CD4-positive, alpha-beta T cell treated with Interleukin-17A for 4 hours (primary cell): ENCODE results near the gene TRPV6.

Experiments
- DNase-seq: peaks from one replicate; pipeline ENCODE4 v3.0.0-alpha.2; 2020; ENCODE audit warnings: mixed read lengths

The TRPV6 gene

DNA sequence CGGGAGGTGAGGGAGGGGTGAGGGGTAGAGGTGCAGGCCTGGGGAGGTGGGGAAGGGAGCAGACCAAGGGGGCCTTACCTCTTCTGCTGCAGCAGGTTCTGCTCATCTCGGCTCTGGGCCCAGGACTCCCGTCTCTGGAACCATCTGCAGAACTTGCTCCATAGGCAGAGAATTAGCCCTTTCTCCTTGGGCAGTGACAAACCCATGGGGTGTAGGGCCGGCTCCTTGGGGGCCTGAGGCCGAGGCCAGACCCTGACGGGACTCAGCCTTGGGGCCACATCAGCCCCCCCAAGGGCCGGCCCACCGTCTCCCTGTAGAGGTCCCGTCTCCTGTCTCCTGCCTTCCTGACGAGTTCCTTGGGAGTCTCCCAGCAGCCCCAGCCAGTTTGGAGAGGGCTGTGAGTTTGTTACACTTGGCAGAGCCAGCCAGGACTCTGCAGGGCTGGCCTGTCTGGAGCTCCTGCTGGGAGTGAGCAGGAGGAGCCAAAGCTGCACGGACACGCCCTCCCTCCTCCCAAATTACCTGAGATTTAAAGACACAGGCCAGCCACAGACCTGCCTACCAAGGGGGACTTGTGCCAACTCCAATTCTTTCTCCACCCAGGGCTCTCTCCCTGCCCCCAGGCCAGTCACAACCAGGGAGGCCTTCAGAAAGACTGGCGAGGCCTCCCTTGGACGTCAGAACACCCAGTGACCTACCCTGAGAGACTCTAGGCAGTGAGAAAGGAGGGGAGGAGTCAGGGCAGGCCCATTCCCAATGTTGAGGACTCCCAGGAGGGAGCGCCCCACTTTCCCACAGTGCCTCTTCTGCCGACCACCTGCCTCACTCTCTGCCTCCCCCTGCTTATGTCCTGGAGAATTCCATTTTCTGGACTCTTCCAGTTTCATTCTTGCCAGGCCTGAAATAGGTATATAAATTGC lies at the start of gene TRPV6:
Gene TRPV6, minus strand, starts transcription at position 435 of the 920 bp plus-strand sequence.
- no peak for DNase-seq

GRCh38 chr7:142934056-142934455 lies 48.5 kb upstream of the TRPV6 start:
- no peak for DNase-seq

- DNase-seq, result no peak
Observed at GRCh38 chr7:142933624-142934023, 48.1 kb upstream of the TRPV6 start, which contains the start of gene TRPV5. TRPV5 (minus strand) TSS chr7:142933746; CDS start chr7:142933459, 287 bp downstream.

GRCh38 chr7:142933092-142933475 lies 47.5 kb upstream of the TRPV6 start:
- DNase-seq, result no peak

- DNase-seq, result no peak
Observed at GRCh38 chr7:142932386-142933091, 47.0 kb upstream of the TRPV6 start.

DNA sequence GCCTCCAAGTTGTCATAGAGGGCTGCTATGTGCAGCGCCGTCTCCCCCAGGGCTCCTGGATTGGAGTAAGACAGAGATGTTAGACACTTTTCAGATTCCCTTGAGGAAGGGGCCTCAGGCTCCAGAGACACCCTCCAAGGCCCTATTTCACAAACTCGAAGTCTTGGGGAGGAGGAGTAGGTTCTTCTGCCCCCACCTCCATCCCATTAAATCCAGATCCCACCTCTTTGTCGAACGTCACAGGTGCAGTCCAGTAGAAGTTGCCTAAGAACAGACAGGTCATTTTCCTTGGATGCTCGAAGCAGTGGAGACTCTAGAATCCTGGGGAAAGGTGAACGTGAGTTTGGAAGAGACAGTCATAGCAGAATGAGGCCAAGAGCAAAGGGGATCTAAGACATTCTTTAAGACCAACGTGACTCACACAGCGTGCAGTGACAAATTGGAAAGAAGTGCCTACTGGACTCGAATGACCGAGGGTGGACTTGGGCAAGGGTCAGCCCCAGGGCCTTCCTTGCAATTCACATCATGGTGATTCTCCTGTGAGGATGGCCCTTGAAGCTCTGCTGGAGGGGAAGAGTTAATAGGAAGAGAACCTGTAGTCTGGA lies 44.7 kb upstream of the TRPV6 start:
- DNase-seq, result no peak

GRCh38 chr7:142927949-142928348 lies 42.4 kb upstream of the TRPV6 start:
- no peak for DNase-seq

DNA sequence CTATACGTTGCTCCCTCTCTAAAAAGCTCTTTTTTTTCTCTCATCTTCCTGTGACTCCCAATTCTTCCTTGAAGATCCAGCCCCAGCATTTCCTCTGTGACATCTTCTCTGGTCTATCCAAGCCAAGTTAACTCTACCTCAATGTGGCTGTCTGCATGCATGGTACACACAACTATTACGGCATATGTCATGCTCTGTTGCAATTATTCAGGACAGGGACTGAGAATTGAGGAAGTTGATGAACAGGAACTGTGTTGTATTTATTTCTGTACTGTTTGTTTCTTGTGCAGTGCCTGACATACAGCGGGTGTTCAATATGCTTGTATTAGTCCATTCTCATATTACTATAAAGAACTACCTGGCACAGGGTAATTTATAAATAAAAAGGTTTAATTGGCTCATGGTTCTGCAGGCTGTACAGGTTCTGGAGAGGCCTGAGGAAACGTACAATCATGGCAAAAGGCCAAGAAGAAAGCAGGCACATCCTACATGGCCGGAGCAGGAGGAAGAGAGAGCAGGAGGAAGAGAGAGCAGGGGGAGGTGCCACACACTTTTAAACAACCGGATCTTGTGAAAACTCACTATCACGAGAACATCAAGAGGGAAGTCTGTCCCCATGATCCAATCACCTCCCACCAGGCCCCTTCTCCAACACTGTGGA lies 41.7 kb upstream of the TRPV6 start:
- DNase-seq, result no peak

DNA sequence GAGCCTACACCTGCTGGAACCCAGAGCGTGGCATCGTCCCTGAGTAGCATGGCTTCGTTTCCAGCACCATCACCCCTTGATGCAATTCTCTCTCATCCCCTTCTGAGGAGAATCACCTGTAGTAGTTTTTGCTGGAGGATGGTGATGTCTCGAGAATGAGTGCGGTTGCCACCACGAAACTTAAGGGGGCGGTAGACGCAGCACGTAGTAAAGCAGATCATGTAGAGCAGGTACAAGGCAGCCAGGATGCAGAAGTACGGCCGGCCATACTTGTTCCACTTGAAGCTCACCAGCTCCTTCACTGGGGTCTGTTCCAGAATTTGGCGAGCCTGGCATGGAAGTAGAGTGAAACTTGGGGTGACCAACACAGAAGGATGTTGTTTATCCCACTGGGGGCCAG lies 39.9 kb upstream of the TRPV6 start:
- no peak for DNase-seq

GRCh38 chr7:142923391-142923790 lies 37.8 kb upstream of the TRPV6 start:
- no peak for DNase-seq

DNA sequence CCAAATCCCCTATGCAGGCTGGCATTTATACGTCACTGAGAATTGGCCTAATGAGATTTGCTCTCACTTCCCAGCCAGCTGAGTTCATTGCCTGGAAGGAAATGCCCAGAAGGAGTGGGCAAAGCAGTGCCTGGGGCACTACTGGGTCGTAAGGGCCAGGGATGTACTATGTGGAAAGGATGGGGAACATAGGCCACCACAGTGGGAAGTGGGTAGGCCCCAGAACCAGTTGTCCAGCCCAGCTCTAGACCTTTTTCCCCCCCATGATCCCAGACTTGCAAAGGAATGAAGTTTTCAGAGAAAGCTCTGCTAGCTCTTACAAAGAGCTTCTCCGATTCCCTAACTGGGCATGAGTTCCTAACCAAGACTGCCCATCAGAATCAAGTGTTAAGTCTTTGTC lies 34.1 kb upstream of the TRPV6 start:
- DNase-seq, result no peak

DNA sequence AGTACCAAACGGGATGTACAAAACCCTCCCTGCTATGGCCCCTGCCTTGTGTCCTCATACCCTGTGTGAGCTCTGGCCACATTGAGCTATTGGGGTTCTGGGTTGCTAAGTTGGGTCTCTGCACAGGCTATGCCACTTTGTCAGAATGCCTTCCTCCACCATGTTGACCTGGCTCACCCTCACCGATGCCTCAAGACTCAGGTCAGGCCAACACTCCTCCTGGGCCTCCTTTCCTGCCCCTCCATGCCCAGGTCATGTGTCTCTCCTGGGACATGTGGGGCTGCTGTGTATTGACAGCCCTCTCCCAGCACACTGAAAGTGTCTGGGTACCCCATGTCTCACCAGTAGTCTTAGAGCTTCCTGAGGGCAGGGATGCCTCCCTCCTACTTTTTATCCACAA lies 33.4 kb upstream of the TRPV6 start:
- no peak for DNase-seq

- DNase-seq, result no peak
Observed at GRCh38 chr7:142917447-142917846, 31.9 kb upstream of the TRPV6 start.

- DNase-seq, result no peak
Observed at GRCh38 chr7:142916508-142916907, 31.0 kb upstream of the TRPV6 start.

- no peak for DNase-seq
Observed at GRCh38 chr7:142915315-142915714, 29.8 kb upstream of the TRPV6 start.

DNA sequence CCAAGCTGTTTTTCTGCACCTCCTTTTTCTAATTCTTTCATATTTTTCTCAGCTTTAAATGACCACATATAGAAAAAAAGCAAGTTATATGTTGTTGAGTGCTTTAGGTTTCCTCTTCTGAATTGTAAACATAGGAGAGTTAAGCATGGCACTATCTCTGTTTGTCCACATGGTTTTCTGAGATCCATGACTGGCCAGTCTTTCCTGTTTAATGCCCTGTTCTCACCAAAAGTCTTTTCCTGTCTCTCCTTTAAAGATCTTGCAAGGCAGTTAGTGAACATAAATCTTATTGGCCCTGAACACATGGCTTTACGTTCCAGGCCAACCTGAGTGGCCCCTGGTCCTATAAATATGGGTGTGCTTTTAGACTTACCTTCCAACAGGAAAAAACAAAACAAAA lies 28.6 kb upstream of the TRPV6 start:
- no peak for DNase-seq

DNA sequence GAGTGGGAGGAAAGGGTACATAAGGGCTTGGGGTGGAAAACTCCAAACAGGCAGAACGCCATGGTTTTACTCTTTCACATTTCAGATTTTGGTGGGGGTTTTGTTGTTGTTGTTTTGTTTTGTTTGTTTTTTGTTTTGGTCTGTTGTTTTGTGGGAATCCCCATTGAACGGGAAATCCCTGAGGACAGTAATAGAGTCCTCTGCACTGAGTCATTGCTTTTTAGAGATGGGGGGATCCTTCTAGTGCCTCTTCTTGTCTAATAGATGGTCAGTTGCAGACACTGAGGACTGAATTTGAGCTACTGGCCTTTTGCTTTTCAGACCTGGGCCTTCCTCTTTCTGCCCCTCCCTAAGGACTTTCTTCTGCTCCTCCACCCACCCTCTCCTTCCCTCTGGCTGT lies 28.0 kb upstream of the TRPV6 start:
- DNase-seq, result no peak

- DNase-seq, result no peak
Observed at GRCh38 chr7:142913051-142913450, 27.5 kb upstream of the TRPV6 start.

GRCh38 chr7:142910481-142910880 lies 24.9 kb upstream of the TRPV6 start:
- no peak for DNase-seq

GRCh38 chr7:142910031-142910433 lies 24.5 kb upstream of the TRPV6 start:
- no peak for DNase-seq

- DNase-seq, result no peak
Observed at GRCh38 chr7:142908921-142909890, 23.7 kb upstream of the TRPV6 start.

DNA sequence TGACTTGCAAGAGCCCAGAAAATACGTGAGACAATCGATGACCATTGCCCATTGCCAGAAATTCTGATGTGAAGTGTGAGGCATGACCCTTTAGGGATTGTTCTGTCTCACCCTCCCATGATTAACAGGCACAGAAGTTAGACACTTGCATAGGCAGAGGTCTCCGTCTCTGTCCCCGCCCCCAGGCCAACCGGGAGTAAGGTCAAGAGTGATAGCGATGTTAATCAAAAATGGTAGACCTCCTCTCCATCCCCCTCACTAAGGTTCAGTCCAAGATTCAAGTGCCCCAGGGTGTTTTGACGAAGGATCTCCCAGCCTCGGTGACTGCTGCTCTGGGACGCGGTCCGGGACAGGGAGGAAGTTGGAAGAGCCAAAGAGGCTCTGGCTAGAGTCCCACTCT lies 22.7 kb upstream of the TRPV6 start:
- DNase-seq, result no peak
